GM19023 (cell line): Measurements from ENCODE around the gene PPID.
"Not testable (repeated sequence)": the region's sequence is repeated elsewhere in the genome, so short reads cannot be mapped to it uniquely, and the experiment has no call there.

Experiments used
- ATAC-seq: cut with Tn5 transposase; IDR thresholded peaks from one replicate; pipeline ENCODE4 v1.9.1; 2021; ENCODE audit warnings: mild to moderate bottlenecking, moderate library complexity; ENCODE audit not compliant: unreplicated experiment

PPID gene

DNA sequence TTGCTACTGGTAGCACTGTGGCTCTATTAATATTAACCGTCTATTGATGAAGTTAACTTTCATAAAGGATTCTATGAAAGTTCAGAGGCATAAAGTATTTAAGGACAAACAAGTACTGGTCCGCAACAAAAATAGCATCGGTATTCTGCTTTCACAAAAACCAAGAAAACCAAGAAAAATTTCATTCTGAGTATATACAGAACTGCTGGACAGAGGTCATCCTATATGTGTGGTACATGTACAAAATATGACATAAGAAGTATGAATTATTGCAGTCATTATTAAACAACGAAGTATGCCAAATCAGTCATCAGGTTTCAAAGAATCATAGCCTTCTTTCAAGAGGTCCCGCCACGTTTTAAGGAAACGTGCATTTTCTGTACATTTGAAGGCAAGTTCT, 53.9 kb downstream of the PPID start:
- no peak for ATAC-seq

DNA sequence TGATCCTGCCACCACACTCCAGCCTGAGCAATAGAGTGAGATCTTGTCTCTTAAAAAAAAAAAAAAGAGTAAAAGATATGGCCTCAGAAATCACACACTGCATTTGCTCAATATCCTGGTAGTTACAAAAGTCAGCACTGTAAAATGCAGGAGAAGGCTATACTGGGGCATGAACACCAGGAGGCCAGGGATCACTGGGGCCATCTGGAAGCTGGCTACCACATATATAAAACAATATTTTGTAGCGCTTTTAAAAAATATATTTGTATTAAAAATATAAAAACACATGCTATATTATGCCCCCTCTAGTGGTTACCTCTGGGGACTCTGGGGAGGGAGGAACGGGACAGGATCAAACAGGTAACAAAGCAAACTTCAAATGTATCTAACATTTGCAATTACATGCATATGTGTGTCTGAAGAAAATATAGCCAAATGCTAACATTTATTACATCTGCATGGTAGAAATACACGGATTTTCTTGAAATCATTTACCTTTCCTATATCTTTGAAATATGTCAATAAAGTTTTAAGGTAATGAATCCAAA, 55.5 kb downstream of the PPID start:
- ATAC-seq, result no peak

DNA sequence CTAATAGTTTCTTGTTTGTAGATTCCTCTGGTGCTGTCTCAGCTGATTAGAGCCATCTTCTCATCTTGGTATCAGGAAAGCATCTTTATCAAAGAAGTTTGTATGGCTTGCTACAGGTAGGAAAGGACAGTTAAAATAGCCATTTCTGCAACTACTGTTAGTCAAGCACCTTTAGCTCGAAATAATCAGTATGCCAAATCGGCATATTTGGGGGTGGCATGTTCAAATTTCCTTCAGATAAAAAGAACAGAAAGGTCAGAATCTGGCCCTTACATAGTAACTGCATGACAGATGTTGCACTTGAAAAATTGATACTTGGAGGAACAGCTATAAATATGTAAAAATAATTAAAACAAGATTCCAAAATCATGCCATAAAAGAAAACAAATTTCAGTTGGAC, 56.3 kb downstream of the PPID start:
- no peak for ATAC-seq

DNA sequence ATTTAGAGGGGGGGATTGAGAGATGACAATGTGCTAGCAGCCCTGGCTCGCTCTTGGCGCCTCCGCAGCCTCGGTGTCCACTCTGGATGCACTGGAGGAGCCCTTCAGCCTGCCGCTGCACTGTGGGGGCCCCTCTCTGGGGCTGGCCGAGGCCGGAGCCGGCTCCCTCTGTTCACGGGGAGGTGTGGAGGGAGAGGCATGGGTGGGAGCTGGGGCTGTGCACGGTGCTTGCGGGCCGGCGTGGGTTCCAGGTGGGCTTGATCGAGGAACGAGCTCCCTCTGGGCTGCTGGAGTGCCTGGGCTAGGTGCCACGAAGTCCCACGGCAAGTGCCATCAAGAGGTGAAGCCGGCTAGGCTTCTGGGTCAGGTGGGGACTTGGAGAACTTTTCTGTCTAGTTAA, 58.4 kb downstream of the PPID start:
- ATAC-seq, result no peak

DNA sequence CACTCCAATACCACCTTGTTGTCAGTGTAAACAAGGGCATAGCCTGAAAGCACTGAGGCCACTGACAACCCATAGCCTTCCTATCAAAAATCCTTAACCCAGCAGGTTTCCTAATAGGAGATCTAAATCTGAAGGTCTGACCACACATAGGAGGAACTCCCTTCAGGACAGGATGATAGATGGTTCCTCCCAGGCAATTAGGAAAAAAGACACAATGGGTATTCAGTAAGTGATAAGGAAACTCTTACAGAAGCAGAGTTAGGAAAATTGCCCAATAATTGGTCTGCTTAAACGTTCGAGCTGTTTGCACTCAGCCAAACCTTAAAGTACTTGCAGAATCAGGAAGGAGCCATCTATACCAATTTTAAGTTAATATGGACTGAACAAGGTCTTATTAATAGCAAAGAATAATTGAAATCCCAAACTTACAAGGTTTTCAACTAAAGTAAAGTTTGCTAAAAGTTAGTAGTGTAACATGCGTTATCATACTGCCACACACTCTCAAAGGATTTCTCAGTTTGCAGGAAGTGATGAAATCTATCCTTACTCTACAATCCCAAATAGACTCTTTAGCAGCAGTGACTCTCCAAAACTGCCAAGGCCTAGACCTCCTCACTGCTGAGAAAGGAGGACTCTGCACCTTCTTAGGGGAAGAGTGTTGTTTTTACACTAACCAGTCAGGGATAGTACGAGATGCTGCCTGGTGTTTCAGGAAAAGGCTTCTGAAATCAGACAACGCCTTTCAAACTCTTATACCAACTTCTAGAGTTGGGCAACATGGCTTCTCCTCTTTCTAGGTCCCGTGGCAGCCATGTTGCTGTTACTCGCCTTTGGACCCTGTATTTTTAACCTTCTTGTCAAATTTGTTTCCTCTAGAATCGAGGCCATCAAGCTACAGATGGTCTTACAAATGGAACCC, 59.2 kb downstream of the PPID start:
- not testable (repeated sequence) for ATAC-seq

DNA sequence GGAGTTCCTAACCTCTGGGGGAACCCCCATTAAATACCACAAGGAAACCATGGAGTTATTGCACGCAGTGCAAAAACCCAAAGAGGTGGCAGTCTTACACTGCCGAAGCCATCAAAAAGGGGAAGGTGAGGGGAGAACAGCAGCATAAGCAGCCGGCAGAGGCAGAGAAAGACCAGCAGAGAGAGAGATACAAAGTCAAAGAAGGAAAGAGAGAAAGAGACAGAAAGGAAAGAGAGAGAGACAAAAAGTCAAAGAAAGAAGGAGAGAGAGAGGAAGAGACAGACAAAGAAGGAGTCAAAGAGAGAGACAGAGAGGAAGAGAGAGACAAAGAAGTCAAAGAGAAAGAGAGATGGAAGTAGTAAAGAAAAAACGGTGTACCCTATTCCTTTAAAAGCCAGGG, 59.9 kb downstream of the PPID start:
- not testable (repeated sequence) for ATAC-seq
